H1 (cell line): Measurements from ENCODE around the gene BCAS1. TPM values are rescaled to one million over a fixed set of nuclear protein-coding genes. Genes with fewer than 3 reads are reported as not detected.

Source experiments
- EZH2 ChIP-seq: fragments of 200-600 bp; sonication (generic); IDR thresholded peaks from 2 replicates; pipeline ENCODE4 v1.7.1; 2012; ENCODE audit warnings: low read depth, mild to moderate bottlenecking, moderate library complexity, low read length, inconsistent platforms; ENCODE audit not compliant: severe bottlenecking
- SP2 ChIP-seq: IDR thresholded peaks from 2 replicates; pipeline ENCODE4 v1.6.1; 2012; ENCODE audit warnings: mild to moderate bottlenecking, low read length, inconsistent platforms
- TBP ChIP-seq: IDR thresholded peaks from 2 replicates; pipeline ENCODE4 v1.6.1; 2011; ENCODE audit warnings: low read depth, low read length, improper control_type of control experiment
- polyA plus RNA-seq, 7 experiments: library from polyadenylated mRNA; depleted of rRNA in 3 of 7; stranded (reverse) in 5 of 7; unstranded in 2 of 7; fragments of >200 nt in 5 of 7; fragments of 200-250 nt in 2 of 7; gene quantifications; 1 replicate in 5 of 7; 2 replicates in 1 of 7; 4 replicates in 1 of 7; pipeline versions ENCODE4 v1.2.1 to v1.2.3, GENCODE V29; 2011 to 2013; ENCODE audit warnings: missing spikeins in 2 of 7, mixed read lengths in 2 of 7
- total RNA-seq: library from RNA; stranded (reverse); fragmentation: NEBNext Ultra II Directional; extraction: Animal tissue kit (Norgen Biotek cat#: 25700); gene quantifications from 2 replicates; pipeline ENCODE4 v1.2.1, GENCODE V29; 2021

Gene BCAS1
- total and polyA plus RNA-seq, 2 of the 8 experiments (the other 6 are each of a cell fraction or from before 2014, with no cell fraction given) = 0.06 to 0.19 TPM

GRCh38 chr20:54038961-54039360, 31.4 kb downstream of the BCAS1 start (continued):
- TF ChIP-seq EZH2 (no peak), TBP (no peak), SP2 (no peak)
